Activated T-cell treated with anti-CD3 and anti-CD28 coated beads, Interleukin-2, amount 50 U/mL, for 1 hour (primary cell): ENCODE measurements around the gene LRMDA.

Source experiments
- DNase-seq: peaks from one replicate; pipeline ENCODE4 v3.0.0-alpha.2; 2020

Gene LRMDA

DNA sequence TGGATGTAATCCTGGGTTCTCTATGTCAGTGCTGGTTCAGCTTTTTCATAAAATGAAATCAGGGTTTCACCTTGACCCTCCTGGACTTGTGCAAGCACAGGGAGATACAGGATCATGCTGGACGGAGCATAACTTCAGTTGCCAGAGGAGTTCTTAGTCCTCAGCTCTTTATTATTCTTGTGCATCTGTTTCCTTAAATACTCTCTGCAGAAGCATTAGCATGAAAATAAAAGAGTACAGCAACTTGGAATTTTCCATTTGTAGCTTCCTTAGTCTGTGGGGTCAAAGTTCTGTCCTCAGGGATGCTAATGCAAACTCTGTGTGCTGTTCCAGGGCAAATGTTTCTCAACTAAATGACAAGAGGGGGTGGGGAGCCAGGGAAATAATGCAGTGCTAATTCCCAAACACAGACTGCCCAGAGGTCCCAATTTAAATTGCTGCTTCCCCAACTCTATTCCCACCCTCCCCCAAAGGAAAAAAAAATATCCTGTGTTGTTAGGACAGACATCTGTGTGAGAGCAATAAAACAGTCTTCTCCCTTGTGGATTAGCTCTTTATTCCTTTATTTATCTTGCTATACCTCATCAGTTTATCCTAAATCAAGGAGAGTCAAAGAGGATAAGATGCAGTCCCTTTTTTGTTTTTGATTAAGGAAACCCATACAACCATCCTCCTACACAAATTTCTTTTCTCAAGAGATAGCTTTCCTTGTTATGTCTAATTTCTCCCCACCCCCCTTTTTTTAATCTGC, 905.0 kb downstream of the LRMDA start:
- no peak for DNase-seq

GRCh38 chr10:76337641-76338040, 906.2 kb downstream of the LRMDA start:
- DNase-seq = no peak

DNA sequence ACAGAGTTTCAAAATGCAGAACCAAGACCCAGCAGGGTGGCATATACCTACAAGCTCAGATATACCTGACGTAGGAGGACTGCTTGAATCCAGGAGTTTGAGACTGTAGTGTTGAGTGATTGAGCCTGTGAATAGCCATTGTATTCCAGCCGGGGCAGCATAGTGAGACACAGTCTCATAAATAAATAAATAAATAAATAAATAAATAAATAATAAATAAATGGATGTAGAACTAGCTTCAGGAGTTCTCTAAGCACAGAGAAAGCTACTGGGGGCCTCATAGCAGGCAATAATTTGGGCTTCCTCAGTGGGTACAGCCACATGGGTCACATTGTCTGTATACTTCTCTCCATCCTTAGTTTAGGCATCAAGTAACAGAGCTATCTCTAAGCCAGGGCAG, 906.8 kb downstream of the LRMDA start:
- no peak for DNase-seq

GRCh38 chr10:76341740-76342139, 910.3 kb downstream of the LRMDA start:
- DNase-seq = no peak

DNA sequence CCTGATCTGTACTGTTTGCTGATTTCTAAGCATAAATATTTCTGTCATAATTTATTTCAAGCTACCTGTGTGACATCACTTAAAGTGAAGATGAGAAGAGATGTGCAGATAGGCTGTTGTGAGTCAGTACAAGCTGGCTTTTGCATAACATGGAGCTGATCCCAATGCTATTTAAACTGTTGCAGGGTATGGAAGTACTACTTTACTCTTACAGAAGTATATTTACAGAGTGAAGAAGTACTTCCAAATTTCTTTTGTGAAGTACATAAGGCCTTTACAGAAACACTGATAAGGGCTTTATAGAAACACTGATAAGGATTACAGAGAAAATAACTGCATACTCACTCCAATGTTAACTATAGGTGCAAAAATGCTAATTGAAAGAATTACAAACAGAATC, 911.6 kb downstream of the LRMDA start:
- DNase-seq = no peak

DNA sequence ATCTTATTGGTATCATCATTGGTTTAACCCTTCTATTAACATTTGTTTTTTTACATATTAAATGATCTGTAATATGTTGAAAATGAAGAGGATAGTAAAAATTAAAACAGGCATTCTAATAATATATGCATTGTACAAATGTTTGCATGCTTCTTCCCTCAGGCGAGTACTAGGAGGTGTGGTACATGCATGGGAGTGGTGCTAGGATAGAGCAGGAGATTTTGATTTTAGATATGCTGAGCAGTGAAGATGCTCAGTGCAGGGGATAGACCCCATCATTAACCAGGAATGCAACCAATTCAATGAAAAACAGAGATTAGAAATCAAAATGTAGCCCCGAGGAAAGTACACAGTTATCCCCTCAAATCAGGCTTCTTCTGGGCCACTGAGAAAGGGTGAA, 916.4 kb downstream of the LRMDA start:
- no peak for DNase-seq

DNA sequence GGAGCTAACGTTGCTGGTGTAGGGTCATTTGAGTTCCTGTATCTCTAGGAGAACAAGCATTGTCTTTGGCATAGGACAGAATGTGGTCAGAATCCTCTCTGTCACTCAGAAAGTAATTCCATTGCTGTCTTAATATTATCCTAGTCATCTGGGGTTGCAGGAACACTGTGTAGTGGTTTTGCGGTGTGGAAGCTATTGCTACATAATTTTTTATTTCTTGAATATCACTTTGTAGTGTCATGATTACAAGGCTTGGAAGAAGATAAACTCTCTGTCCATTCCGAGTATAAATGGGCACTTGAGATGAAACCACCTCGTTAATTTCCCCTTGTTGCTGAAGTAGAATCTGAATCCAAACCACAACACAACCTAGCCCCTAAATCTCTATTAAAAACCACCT, 919.2 kb downstream of the LRMDA start:
- DNase-seq = no peak

DNA sequence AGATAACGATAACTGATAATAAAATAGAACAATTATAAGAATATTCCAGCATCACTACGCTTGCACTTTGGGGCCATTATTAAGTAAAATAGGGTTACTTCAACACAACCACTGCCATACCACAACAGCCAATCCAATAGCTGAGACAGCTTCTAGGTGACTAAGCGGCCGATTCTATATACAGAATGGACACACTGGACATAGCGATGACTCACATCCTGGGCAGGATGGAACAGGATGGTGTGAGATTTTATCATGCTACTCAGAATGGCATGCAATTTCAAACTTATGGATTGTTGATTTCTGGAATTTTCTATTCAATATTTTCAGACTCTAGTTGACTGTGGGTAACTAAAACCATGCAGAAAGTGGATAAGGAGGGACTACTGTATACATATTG, 920.9 kb downstream of the LRMDA start:
- DNase-seq = no peak

- no peak for DNase-seq
These were observed 921.9 kb downstream of the LRMDA start for GRCh38 chr10:76353237-76353851.

DNA sequence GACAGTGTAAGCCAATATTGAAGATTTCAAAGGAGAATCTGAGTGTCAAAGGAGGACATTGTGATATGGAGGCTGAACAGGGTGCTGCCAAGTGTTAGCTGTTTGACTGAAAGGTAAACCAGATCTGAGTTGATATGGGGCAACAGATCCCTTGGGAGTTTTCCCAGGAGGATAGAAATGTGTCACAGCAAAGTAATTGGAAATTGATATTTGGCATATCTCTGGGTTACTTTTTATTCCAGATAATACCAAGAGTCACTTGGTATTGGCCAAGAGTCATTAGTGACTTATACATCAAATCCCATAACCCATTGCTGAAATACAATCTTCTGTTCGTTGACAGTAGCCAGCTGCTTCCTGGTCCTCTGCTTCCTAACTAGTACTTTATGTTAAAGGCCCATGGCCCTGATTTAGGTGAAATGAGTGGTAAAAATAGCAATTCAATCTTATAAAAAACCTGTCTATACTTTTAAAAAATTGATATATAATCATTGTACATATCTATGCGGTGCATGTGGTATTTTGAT, 922.9 kb downstream of the LRMDA start:
- DNase-seq = no peak

DNA sequence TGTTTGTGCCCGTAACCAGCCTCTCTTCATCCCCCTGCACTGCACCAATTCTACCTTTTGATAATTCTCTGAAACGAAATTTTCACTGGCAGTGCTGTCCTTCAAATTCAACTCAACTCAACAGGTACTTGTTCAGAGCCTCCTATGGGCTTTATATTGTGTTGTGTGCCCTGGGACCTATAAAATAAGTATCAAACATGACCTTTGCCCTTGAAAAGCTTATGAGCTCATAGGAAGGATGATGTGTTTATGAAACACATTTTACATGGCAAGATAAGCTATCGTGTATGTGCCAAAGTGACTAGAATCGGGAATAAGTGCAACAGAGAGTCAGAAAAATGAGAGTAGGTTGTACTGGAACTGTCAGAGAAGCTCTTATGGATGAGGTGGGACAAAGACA, 923.5 kb downstream of the LRMDA start:
- no peak for DNase-seq

- DNase-seq = no peak
These were observed 925.1 kb downstream of the LRMDA start for GRCh38 chr10:76356557-76356956.

DNA sequence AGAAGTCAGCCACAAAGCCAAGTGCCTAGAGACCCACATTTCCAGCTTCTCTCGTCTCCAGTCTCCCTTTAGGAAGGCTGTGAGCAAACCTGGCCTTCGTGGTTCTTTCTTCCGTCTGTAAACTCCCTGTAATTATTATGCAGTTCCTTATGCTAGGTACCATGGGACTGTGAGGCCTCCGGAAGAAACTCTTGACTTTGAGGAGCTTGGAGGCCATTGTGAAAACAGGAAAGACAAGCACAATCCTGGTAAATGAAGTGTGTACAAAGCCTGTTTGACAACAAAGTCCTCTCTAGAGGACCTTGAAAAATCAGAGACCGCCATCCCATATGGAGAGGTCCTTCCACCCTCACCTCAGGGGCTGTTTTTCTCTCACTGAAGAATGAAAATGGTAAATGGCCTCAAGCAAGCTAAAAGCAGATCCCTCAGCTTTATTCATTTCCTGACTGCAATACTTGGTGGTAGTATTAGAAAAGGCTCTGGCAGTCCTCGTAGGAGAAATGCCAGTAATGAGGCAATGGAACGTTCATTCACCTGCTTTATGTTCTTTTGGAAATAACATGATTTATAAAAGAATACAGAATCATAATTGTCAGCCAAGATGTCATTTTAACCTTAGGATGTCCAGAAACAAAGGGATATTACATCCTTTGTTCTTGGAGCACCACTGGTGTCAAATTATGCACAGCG, 926.4 kb downstream of the LRMDA start:
- DNase-seq = no peak

GRCh38 chr10:76358743-76359395, 927.4 kb downstream of the LRMDA start:
- DNase-seq = no peak

GRCh38 chr10:76375761-76376160, 944.3 kb downstream of the LRMDA start:
- DNase-seq = no peak

GRCh38 chr10:76382381-76382851, 951.0 kb downstream of the LRMDA start:
- no peak for DNase-seq

GRCh38 chr10:76388321-76389023, 957.0 kb downstream of the LRMDA start:
- DNase-seq = no peak

DNA sequence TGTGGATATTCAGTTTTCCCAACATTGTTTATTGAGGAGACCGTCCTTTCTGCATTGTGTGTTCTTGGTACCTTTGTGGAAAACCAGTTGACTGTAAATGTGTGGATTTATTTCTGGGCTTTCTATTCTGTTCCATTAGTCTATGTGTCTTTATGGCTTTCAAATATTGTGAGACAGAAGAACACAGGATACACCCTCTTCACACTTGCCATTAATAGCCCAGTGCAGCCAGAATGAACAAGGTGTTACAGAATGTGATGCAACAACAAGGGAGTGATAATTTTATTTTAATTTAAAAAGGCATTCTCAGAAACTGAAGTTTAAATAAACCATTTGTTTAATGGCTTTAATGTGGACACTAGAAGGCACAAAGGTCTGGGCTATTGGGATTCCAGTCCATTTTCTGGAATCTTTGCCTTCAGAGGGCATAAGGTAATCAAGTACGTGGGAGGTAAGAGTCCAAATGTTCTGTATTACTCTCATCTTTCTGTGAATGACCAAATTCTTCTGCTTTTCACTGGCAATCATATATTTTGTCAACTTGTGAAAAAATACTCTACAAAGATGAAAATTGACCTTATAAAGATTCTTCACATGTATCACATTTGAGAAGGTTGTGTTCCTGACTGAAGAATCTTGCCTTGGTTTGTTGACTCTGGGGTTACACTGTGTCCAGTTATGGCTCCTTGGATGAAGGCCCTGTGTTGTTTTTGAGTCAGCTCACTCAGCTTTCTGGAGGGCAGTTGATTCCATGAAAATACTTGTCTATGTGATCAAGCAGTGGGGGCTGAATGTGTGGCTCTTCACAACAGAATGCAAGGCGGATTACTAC, 962.7 kb downstream of the LRMDA start:
- DNase-seq = no peak

DNA sequence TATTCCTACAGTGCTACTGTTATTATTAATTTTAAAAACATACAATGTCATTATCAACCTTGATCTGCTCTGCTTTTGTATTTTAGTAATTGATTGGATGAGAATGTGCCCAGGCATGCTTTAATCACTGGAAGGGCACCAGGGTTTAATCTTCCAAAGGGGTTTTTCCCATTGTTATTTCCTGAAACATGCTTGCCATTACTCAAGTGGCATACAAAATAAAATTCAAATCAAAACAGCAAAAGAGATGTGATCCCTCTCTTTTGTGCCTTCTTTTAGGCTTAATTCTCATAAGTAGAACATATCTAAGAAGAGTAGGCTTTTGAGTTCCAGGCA, 963.3 kb downstream of the LRMDA start:
- no peak for DNase-seq

DNA sequence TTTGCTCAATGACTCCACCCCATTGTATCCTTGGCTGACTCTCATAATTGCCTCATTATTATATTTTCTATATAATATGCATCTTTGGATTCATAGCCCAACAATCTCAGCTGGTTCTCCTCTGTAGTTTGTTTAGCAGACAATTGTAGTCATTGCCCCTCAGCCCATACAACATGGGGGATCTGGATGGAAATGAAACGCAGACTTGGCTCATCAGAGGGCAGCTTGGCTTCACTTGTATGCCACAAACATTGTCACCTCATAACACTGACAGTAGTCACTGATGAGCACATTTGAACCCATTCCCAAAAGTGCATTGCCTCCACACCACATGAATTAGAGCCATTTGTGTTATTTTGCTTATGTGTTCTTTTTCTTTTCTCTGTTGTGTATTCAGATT, 963.8 kb downstream of the LRMDA start:
- no peak for DNase-seq

DNA sequence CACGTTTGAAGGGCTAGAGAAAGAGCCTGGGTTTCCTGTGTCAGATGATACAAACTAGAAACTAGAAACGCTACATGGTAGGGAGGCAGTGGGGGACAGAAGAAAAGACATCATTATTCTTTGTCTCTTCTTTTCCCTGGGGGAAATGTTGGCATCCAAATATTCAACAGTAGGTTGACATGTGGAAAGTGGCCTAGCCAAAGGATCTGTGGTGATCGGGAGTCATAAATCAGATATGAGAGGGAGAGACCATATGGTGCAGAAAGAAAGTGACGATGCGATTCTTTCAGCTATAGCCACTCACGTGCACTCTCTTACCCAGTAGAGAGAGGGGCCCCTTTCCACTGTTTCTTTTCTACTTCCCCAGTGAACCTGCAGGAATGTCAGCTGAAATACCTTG, 964.7 kb downstream of the LRMDA start:
- no peak for DNase-seq
